SK-N-SH treated with all-trans-retinoic acid at 6 μM for 48 hours (cell line): ENCODE measurements around the gene PASK.

Experiments
- ATAC-seq: fragments of 200-7000 bp; cut with Tn5 transposase; 3 replicates; pipeline ENCODE4 v1.9.1; 2020; ENCODE audit warnings: mild to moderate bottlenecking, moderate library complexity
- ARNTL ChIP-seq: fragments of 450-650 bp; formaldehyde crosslinking; IDR thresholded peaks from 2 replicates; pipeline ENCODE4 v1.5.0; 2020; ENCODE audit warnings: low read depth, mild to moderate bottlenecking, moderate library complexity, borderline replicate concordance
- BACH2 ChIP-seq: fragments of 250-450 bp; sonication (Bioruptor Pico); IDR thresholded peaks from 2 replicates; pipeline ENCODE4 v1.9.0; 2021; ENCODE audit warnings: mild to moderate bottlenecking, borderline replicate concordance
- CREB5 ChIP-seq: fragments of 250-450 bp; sonication (Bioruptor Pico); IDR thresholded peaks from 2 replicates; pipeline ENCODE4 v1.5.1; 2020; ENCODE audit warnings: low read depth, mild to moderate bottlenecking, moderate library complexity
- CSDC2 ChIP-seq: fragments of 250-450 bp; sonication (Bioruptor Pico); IDR thresholded peaks from 2 replicates; pipeline ENCODE4 v1.5.0; 2020; ENCODE audit warnings: mild to moderate bottlenecking, moderate library complexity
- CSRNP3 ChIP-seq: fragments of 250-450 bp; sonication (Bioruptor Pico); IDR thresholded peaks from 2 replicates; pipeline ENCODE4 v1.5.1; 2021; ENCODE audit warnings: mild to moderate bottlenecking, moderate library complexity
- ESRRG ChIP-seq: fragments of 250-450 bp; sonication (Bioruptor Pico); IDR thresholded peaks from 2 replicates; pipeline ENCODE4 v1.6.1; 2021; ENCODE audit warnings: mild to moderate bottlenecking
- GLIS3 ChIP-seq: fragments of 250-450 bp; sonication (Bioruptor Pico); IDR thresholded peaks from 2 replicates; pipeline ENCODE4 v1.5.0; 2020; ENCODE audit warnings: mild to moderate bottlenecking, moderate library complexity
- ISL1 ChIP-seq: fragments of 250-450 bp; sonication (Bioruptor Pico); IDR thresholded peaks from 2 replicates; pipeline ENCODE4 v2.1.2; 2022; ENCODE audit warnings: mild to moderate bottlenecking, moderate library complexity
- PATZ1 ChIP-seq: fragments of 250-450 bp; sonication (Bioruptor Pico); IDR thresholded peaks from 2 replicates; pipeline ENCODE4 v1.8.0; 2020; ENCODE audit warnings: mild to moderate bottlenecking, moderate library complexity, borderline replicate concordance
- POU6F1 ChIP-seq: fragments of 250-450 bp; sonication (Bioruptor Pico); IDR thresholded peaks from 2 replicates; pipeline ENCODE4 v1.8.0; 2021; ENCODE audit warnings: low read depth, mild to moderate bottlenecking, moderate library complexity, borderline replicate concordance
- PPARA ChIP-seq: fragments of 250-450 bp; sonication (Bioruptor Pico); IDR thresholded peaks from 2 replicates; pipeline ENCODE4 v1.5.0; 2020; ENCODE audit warnings: mild to moderate bottlenecking, borderline replicate concordance
- RARB ChIP-seq: fragments of 250-450 bp; sonication (Bioruptor Pico); IDR thresholded peaks from 2 replicates; pipeline ENCODE4 v1.8.0; 2021; ENCODE audit warnings: mild to moderate bottlenecking, moderate library complexity
- SNAI2 ChIP-seq: fragments of 250-450 bp; sonication (Bioruptor Pico); IDR thresholded peaks from 2 replicates; pipeline ENCODE4 v1.5.0; 2020; ENCODE audit warnings: mild to moderate bottlenecking, moderate library complexity
- TCF4 ChIP-seq: fragments of 250-450 bp; sonication (Bioruptor Pico); IDR thresholded peaks from 2 replicates; pipeline ENCODE4 v1.8.0; 2021; ENCODE audit warnings: mild to moderate bottlenecking, moderate library complexity, borderline replicate concordance
- TSHZ2 ChIP-seq: fragments of 250-450 bp; sonication (Bioruptor Pico); IDR thresholded peaks from 2 replicates; pipeline ENCODE4 v1.5.0; 2020; ENCODE audit warnings: mild to moderate bottlenecking, moderate library complexity
- ZC3H10 ChIP-seq: fragments of 250-450 bp; sonication (Bioruptor Pico); IDR thresholded peaks from 2 replicates; pipeline ENCODE4 v1.5.1; 2021; ENCODE audit warnings: mild to moderate bottlenecking, moderate library complexity
- ZFP3 ChIP-seq: fragments of 250-450 bp; sonication (Bioruptor Pico); IDR thresholded peaks from 2 replicates; pipeline ENCODE4 v1.5.0; 2020; ENCODE audit warnings: mild to moderate bottlenecking, moderate library complexity
- ZFP30 ChIP-seq: fragments of 450-650 bp; formaldehyde crosslinking; IDR thresholded peaks from 2 replicates; pipeline ENCODE4 v1.5.0; 2022; ENCODE audit warnings: mild to moderate bottlenecking, moderate library complexity
- ZNF565 ChIP-seq: fragments of 450-650 bp; formaldehyde crosslinking; conservative IDR thresholded peaks from 2 replicates; pipeline ENCODE4 v1.5.0; 2020; ENCODE audit warnings: low read depth, mild to moderate bottlenecking, moderate library complexity
- ZNF70 ChIP-seq: fragments of 450-650 bp; formaldehyde crosslinking; IDR thresholded peaks from 2 replicates; pipeline ENCODE4 v1.5.0; 2020; ENCODE audit warnings: mild to moderate bottlenecking, moderate library complexity
- ZNF8 ChIP-seq: fragments of 450-650 bp; formaldehyde crosslinking; IDR thresholded peaks from 2 replicates; pipeline ENCODE4 v1.5.0; 2020; ENCODE audit warnings: mild to moderate bottlenecking, moderate library complexity

Gene PASK

GRCh38 chr2:241156971-241157441, 7.7 kb upstream of the PASK start:
- TF ChIP-seq ZNF565 (CRISPR knock-in tag) (no peak), ZNF8 (CRISPR knock-in tag) (no peak), ESRRG (CRISPR knock-in tag) (no peak), CSRNP3 (no peak), CSDC2 (CRISPR knock-in tag) (no peak), GLIS3 (no peak), ZFP30 (CRISPR knock-in tag) (no peak), PATZ1 (CRISPR knock-in tag) (no peak), ARNTL (CRISPR knock-in tag) (no peak), ZFP3 (CRISPR knock-in tag) (no peak), PPARA (CRISPR knock-in tag) (no peak), ZC3H10 (CRISPR knock-in tag) (no peak), RARB (CRISPR knock-in tag) (no peak), POU6F1 (CRISPR knock-in tag) (no peak), BACH2 (no peak)
- TF ChIP-seq, all 23 proteins: peak for 0
- ATAC-seq, result no peak

GRCh38 chr2:241155936-241156335, 6.7 kb upstream of the PASK start:
- TF ChIP-seq ISL1 (no peak), ESRRG (CRISPR knock-in tag) (no peak), CSDC2 (CRISPR knock-in tag) (no peak), PATZ1 (CRISPR knock-in tag) (no peak), SNAI2 (CRISPR knock-in tag) (no peak), GLIS3 (no peak), ZFP30 (CRISPR knock-in tag) (no peak), ARNTL (CRISPR knock-in tag) (no peak), TCF4 (CRISPR knock-in tag) (no peak), CREB5 (CRISPR knock-in tag) (no peak), ZNF8 (CRISPR knock-in tag) (no peak)
- no peak for ATAC-seq

GRCh38 chr2:241154915-241155314, 5.6 kb upstream of the PASK start:
- no peak for ATAC-seq
- TF ChIP-seq ZNF70 (CRISPR knock-in tag) (no peak), ZC3H10 (CRISPR knock-in tag) (no peak), TSHZ2 (CRISPR knock-in tag) (no peak), SNAI2 (CRISPR knock-in tag) (no peak), BACH2 (no peak), PATZ1 (CRISPR knock-in tag) (no peak), CSRNP3 (no peak), ESRRG (CRISPR knock-in tag) (no peak), ZFP30 (CRISPR knock-in tag) (no peak), CREB5 (CRISPR knock-in tag) (no peak)
